ENCODE measurements around the gene PDE9A.

- TF ChIP-seq SPI1 (IDR thresholded peaks at IDR 0.05; ENCODE audit: low read depth, low read length) (no peak), POLR2A (IDR thresholded peaks at IDR 0.05; ENCODE audit: low read depth, low read length) (no peak), POLR2AphosphoS5 (IDR thresholded peaks at IDR 0.05; ENCODE audit: low read depth, low read length) (no peak), TAF1 (IDR thresholded peaks at IDR 0.05; ENCODE audit: low read depth, low read length) (no peak)
Observed at GRCh38 chr21:42755766-42756579, 102.6 kb downstream of the PDE9A start.
